NCI-H510A treated with DMSO at 0.1 percent for 48 hours (cell line): Measurements from ENCODE around the gene MTOR.

Experiments
- DNase-seq: peaks from one replicate; lab custom pipeline; 2025; lab: John Stamatoyannopoulos, UW

Gene MTOR

GRCh38 chr1:11061652-11062365, 200.5 kb downstream of the MTOR start:
- DNase-seq: no peak

- DNase-seq: peak; percentile 99
These were observed 202.2 kb downstream of the MTOR start, which contains the start of gene SRM for GRCh38 chr1:11059968-11060830. TSS of gene SRM (minus strand) at chr1:11060018. CDS start at chr1:11059943, 75 bp downstream.

- peak; percentile 88 for DNase-seq
These were observed 203.0 kb downstream of the MTOR start for GRCh38 chr1:11059155-11059967.

GRCh38 chr1:11058595-11059154, 203.7 kb downstream of the MTOR start:
- DNase-seq: peak; percentile 87

GRCh38 chr1:11058026-11058425, 204.3 kb downstream of the MTOR start:
- no peak for DNase-seq

GRCh38 chr1:11057477-11057876, 204.9 kb downstream of the MTOR start:
- no peak for DNase-seq
